Chondrocyte (in vitro differentiated cells): ENCODE data around the gene USP3. TPM values are rescaled to one million over a fixed set of nuclear protein-coding genes. Genes with fewer than 3 reads are reported as not detected.

ENCODE experiments used
- DNase-seq: peaks from one replicate; pipeline ENCODE4 v3.0.0; 2021; ENCODE audit warnings: mixed read lengths, low spot score
- H3K27ac Mint-ChIP-seq: one replicate; pipeline ENCODE4 v1.8.0; 2021; ENCODE audit warnings: mild to moderate bottlenecking, moderate library complexity, mixed read lengths; ENCODE audit not compliant: unreplicated experiment
- H3K27me3 Mint-ChIP-seq: 2 replicates; pipeline ENCODE4 v1.8.0; 2021; ENCODE audit warnings: low read depth, mixed read lengths
- H3K36me3 Mint-ChIP-seq: 2 replicates; pipeline ENCODE4 v1.8.0; 2021; ENCODE audit warnings: low read depth, mixed read lengths
- H3K4me1 Mint-ChIP-seq: 2 replicates; pipeline ENCODE4 v1.8.0; 2021; ENCODE audit warnings: low read depth, mild to moderate bottlenecking, mixed read lengths
- H3K4me3 Mint-ChIP-seq: one replicate; pipeline ENCODE4 v1.8.0; 2021; ENCODE audit warnings: mild to moderate bottlenecking, moderate library complexity, mixed read lengths; ENCODE audit not compliant: unreplicated experiment
- H3K9me3 Mint-ChIP-seq: 2 replicates; pipeline ENCODE4 v1.8.0; 2021; ENCODE audit warnings: low read depth, mixed read lengths
- CTCF ChIP-seq: fragments of 200-600 bp; sonication (generic); IDR thresholded peaks from 2 replicates; pipeline ENCODE4 v1.5.0; 2021; ENCODE audit warnings: antibody characterized with exemption, mild to moderate bottlenecking, moderate library complexity
- total RNA-seq: library from RNA; stranded (reverse); gene quantifications from 3 replicates; pipeline ENCODE4 v1.2.1, GENCODE V29; 2021

The USP3 gene
- total RNA-seq, 1 donor from 2014 or later, result 27.6 TPM

- H3K4me3 Mint-ChIP-seq, result no peak overlapping the region
- H3K27me3 Mint-ChIP-seq, result no peaks in the 10 kb centered on the region
- peaks cover 16% of the 10 kb centered on the region for H3K36me3 Mint-ChIP-seq
- peaks cover 44% of the 10 kb centered on the region for H3K4me1 Mint-ChIP-seq
- DNase-seq, result no peak
- H3K27ac Mint-ChIP-seq, result no peak overlapping the region
- no peaks in the 10 kb centered on the region for H3K9me3 Mint-ChIP-seq
- no peak for TF ChIP-seq CTCF
These were observed 91.3 kb downstream of the USP3 start for GRCh38 chr15:63595688-63596087.

DNA sequence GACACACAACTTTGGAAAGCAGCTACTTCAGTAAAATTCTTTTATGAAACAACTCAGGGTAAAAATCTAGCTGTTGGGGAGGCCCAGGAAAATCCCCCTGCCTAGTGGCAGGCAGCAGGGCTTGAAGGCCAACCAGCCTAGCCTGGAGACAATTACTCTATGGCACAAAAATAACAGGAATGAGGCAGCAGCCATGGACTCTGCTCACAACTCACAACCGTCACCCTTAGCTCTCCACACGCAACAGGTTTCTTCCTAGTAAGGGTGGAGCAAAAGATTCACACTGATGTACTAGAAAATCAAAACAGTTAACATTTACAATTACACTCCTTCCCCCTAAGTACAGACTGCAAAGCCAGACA, 92.3 kb downstream of the USP3 start:
- Mint-ChIP-seq H3K4me3 (peak overlapping the region; percentile 60), H3K4me1 (peaks cover 46% of the 10 kb centered on the region), H3K9me3 (no peaks in the 10 kb centered on the region), H3K27me3 (no peaks in the 10 kb centered on the region), H3K27ac (peak overlapping the region; percentile 97), H3K36me3 (peaks cover 9% of the 10 kb centered on the region)
- DNase-seq, result no peak
- no peak for TF ChIP-seq CTCF

- peak within 1 kb of the TSS; percentile 60 for H3K4me3 Mint-ChIP-seq
- no peaks in the 10 kb centered on the region for H3K27me3 Mint-ChIP-seq
- peaks cover 51% of the 10 kb centered on the region for H3K4me1 Mint-ChIP-seq
- H3K36me3 Mint-ChIP-seq, result peaks cover 7% of the 10 kb centered on the region
- no peak for DNase-seq
- TF ChIP-seq CTCF, result no peak
- peak within 1 kb of the TSS; percentile 97 for H3K27ac Mint-ChIP-seq
- H3K9me3 Mint-ChIP-seq, result no peaks in the 10 kb centered on the region
These were observed 92.8 kb downstream of the USP3 start, which contains the start of gene FBXL22 for GRCh38 chr15:63597038-63597790. TSS of gene FBXL22 (plus strand) at chr15:63597387. CDS start at chr15:63597393, 6 bp downstream.

DNA sequence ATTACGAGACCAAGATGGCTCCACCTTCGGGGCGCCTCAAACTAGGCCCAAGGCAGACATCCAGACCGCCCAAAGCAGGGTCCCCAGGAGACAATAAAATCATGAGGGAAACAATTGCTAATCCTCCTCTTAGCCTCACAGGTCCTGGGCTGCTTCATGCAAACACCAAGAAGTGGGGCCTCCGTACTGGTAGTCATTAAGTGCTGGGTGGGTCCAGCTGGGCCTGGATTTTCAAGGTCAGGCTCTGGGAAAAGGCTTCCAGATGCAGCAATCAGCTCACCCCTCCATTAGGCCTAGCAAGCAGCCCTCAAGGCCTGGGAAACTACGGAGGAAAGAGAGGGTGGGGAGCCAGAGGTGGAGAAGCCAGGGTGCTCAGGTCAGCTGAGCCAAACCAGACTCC, 93.4 kb downstream of the USP3 start:
- no peaks in the 10 kb centered on the region for H3K27me3 Mint-ChIP-seq
- TF ChIP-seq CTCF, result no peak
- DNase-seq, result no peak
- no peaks in the 10 kb centered on the region for H3K9me3 Mint-ChIP-seq
- H3K4me1 Mint-ChIP-seq, result peaks cover 54% of the 10 kb centered on the region
- peak overlapping the region; percentile 60 for H3K4me3 Mint-ChIP-seq
- peak overlapping the region; percentile 68 for H3K27ac Mint-ChIP-seq
- H3K36me3 Mint-ChIP-seq, result peaks cover 7% of the 10 kb centered on the region

- H3K36me3 Mint-ChIP-seq, result peaks cover under 1% of the 10 kb centered on the region
- TF ChIP-seq CTCF, result no peak
- H3K4me1 Mint-ChIP-seq, result peaks cover 54% of the 10 kb centered on the region
- no peaks in the 10 kb centered on the region for H3K9me3 Mint-ChIP-seq
- DNase-seq, result no peak
- H3K4me3 Mint-ChIP-seq, result peak overlapping the region; percentile 67
- peak overlapping the region; percentile 90 for H3K27ac Mint-ChIP-seq
- no peaks in the 10 kb centered on the region for H3K27me3 Mint-ChIP-seq
These were observed 94.3 kb downstream of the USP3 start for GRCh38 chr15:63598473-63599400.
